ENCODE data around the gene NFIX. TPM values are rescaled to one million over a fixed set of nuclear protein-coding genes. Genes with fewer than 3 reads are reported as not detected.
A peak's percentile ranks its signal among the peaks of the same experiment; 100 is the strongest.

The NFIX gene
- total RNA-seq, 1 donor from 2014 or later, result 160 TPM

DNA sequence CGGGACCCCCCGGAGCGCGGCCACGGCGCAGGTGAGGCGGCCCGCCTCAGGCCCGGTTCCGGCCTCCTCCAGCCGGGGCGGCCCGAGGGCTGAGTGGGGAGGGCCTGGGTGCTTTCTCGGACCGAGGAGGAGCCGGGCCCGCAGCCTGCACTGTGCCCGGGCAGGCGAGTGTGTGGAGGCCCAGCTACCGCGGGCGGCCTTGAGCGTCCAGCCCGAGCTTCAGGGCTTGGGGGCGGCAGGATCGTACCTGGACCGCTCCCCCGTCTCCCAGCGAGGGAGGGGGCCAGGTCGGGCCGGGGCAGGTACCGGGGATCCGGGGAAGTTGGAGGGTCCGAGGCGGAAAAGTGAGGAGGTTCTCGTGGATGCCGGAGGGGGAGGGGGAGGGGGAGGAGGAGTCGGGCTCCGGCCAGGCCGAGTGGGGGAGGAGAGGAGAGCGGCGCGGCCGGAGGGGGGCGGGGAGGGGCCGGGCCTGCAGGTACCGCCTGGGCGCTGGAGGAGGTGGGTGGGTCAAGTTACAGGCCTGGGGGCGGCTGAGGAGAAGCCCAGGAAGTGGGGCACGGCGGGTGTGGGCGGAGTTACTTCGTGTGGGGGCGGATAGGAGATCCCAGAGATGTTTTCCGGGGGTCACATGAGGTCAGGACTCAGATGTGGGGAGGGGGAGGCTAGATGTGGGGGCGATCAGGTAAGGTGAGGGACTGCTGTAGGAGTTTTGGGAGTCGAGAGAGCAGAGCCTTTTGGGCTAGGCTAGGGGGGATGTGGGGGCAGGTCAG, 123.3 kb downstream of the NFIX start:
- ATAC-seq (ENCODE audit: poor library complexity) (no peak), DNase-seq (no peak)
- intact Hi-C loops (cut with DNase I), result no loop called here

DNA sequence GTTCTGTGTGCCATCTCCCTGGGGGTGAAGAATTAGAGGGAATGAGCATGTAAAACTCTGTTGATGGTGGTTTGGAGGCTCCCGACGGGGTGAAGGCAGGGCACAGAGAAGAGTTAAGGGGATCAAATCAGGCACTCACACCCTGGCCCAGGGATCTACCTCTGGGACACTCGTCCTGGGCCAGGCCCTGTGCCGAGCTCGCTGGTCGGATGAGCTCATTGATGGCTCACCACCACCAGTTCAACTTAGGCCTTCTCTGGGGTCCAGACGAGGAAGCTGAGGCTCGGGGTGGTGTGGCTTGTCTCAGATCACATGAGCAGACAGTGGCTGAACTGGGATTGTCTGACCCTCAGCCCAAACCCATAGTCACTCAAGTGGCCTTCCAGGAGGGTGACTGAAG, 124.4 kb downstream of the NFIX start:
- ATAC-seq (ENCODE audit: poor library complexity) (no peak), DNase-seq (no peak)
- intact Hi-C loops (cut with DNase I), result no loop called here

DNA sequence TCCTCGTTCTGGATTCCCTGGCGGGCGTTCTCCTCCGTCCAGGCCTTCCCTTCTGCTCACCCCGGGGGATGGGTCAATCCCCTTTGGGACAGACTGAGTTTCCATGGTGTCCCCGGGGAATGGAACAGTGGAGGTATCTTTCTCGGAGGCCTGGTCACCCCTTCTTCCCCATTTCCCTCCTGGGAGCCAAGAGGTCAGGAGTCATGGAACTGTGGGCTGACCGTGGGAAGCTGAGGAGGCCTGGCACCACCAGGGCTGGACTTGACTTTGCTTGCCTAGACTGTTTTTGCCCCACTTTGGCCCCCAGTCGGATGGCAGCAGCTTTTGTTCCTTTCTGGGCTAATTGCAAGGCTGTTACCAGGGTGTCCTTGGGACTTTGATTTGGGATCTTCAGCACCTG, 124.8 kb downstream of the NFIX start:
- DNase-seq, result no peak
- no peak for ATAC-seq (ENCODE audit: poor library complexity)
- intact Hi-C loops (cut with DNase I), result no loop called here

DNA sequence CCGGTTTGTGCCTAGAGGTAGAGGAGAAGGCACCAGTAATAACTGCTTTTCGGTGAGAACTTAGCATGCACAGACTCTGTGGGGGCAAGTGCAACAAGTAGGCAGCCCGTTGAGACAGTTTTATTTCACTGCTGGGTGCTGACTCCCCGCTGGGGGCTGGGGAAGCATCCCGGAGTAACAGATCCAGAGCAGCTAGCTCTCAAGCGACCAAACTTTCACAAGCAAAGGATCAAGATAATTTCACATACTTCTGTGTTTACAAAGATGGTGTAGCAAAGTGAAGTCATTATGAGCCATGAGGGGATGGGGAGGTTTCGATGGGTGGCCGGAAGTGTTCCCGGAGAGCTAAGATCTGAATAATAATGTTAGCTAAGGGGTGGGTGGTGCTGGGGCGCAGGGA, 125.5 kb downstream of the NFIX start:
- intact Hi-C loops (cut with DNase I), result no loop called here
- ATAC-seq (ENCODE audit: poor library complexity) (no peak), DNase-seq (no peak)

DNA sequence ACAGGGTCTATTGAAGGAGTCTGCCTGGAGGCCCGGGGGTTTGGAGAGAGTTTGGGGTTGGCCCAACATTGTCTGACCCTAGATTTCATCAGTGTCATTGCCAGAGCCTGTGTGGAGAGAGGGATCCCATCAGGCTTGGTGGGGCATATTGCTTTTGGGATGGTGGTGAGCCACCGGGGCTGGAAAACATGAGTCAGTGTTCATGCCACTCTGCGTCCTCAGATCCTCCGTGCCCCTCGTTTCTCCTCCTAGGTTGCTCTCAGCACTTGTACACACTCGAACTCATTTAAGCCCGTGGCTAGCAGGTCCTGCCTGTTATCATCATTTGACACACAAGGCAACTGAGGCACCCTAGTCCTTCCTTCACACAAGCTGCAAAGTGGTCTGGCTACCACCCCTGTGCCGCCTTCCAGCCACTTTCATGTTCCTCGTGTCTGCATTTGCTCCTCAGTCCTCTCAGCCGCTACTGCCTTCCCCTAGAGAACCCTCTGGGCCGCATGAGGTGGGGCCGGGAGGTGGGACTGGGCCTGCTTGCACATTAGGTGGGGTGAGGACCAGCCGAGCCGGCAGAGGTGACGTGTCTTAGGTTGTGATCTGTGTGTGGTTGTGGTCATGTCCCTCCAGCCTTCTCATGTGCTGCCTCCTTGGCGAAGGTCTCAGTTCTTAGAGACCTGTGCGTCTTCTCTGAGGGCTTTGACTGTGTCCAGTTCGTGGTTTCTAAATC, 126.4 kb downstream of the NFIX start:
- no peak for ATAC-seq (ENCODE audit: poor library complexity)

DNA sequence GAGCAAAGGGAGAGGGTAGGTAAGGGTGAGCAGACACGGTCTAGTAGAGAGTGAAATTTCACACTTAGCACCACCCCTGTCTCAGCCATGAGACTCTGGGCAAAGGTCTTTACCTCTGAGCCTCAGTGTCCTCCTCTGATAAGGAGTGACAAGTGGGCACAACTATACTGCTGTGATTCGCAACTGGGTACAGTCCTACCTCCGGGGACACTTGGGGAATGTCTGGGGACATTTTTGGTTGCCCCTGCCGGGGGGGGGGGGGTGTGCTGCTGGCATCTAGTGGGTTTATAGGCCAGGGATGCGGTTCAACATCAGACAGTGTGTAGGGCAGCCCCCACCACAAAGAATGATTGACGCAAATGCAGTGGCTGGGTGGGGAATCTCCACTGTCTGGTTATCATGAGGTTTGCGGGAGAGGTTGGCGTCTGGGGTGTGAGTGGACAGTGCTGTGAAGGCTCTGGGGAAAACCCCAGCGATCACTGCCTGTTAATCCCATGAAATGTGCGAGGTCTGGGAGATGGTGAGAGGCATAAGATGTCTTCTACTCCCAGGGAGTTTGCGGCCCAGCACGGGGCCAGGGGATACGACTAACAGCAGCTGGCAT, 127.1 kb downstream of the NFIX start:
- DNase-seq (no peak), ATAC-seq (ENCODE audit: poor library complexity) (no peak)
- intact Hi-C loops (cut with DNase I), result no loop called here

More for the DNA sequence above, 126.4 kb downstream of the NFIX start:
- no peak for DNase-seq
- intact Hi-C loops (cut with DNase I), result no loop called here

DNA sequence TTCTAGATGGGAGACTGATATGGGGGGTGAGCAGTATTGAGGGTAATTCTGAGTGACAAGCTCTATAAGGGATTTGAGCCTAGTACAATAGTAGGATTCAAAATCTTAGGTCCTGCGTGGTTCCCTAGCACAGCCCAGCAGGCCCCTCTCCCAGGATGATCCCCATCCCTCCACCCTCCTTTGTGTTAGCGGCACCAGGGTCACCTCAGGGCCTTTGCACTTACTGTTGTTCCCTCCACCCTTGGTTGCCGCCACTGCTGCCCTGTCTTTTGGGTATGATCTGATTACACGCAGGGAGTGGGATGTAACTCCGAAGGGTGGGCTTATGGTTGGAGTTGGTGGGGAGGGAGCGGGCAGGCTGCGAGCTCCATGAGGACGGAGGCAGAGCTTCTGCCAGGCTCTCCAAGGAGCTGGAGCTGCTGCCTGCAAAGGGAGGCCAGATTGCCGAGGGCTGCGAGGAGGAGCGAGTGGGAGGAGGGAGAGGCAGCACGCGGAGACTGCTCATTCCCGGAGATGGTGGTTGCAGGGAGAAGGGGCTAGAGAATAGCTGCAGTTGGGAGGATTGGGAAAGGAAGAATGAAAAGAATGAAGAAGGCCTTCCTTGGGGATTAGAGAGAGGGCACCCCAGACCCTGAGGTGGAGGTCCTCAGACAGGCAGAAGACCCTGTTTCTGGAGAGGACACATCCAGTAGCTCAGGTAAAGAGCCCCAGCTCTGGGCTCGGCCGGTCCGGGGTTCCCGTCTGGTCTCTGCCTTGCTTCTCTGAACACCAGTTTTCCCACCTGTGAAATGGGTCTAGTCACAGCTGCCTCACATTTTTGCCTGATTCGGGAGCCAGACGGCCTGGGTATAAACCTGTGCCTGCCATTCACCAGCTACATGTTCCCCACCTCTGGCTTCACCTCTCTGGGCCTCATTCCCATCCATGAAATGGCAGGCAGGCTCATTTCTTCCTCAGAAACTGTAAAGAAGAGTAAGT, 128.0 kb downstream of the NFIX start:
- DNase-seq, result no peak
- no peak for ATAC-seq (ENCODE audit: poor library complexity)
- intact Hi-C loops (cut with DNase I), result no loop called here

DNA sequence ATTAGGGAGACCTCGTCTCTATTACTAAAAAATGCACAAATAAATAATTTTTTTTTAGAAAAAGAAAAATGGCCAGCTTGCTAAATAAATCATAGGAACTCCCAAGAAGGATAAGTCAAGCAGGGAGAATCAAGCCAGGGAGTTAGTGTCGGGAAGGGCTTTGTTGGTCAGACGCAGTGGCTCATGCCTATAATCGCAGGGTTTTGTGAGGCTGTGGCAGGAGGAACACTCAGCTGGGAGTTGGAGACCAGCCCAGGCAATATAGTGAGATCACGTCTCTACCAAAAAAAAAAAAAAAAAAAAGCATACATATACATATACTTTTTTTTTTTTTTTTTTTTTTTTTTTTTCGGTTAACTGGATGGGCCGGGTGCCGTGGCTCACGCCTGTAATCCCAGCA, 131.8 kb downstream of the NFIX start:
- DNase-seq (no peak), ATAC-seq (ENCODE audit: poor library complexity) (no peak)
- intact Hi-C loops (cut with DNase I), result no loop called here

DNA sequence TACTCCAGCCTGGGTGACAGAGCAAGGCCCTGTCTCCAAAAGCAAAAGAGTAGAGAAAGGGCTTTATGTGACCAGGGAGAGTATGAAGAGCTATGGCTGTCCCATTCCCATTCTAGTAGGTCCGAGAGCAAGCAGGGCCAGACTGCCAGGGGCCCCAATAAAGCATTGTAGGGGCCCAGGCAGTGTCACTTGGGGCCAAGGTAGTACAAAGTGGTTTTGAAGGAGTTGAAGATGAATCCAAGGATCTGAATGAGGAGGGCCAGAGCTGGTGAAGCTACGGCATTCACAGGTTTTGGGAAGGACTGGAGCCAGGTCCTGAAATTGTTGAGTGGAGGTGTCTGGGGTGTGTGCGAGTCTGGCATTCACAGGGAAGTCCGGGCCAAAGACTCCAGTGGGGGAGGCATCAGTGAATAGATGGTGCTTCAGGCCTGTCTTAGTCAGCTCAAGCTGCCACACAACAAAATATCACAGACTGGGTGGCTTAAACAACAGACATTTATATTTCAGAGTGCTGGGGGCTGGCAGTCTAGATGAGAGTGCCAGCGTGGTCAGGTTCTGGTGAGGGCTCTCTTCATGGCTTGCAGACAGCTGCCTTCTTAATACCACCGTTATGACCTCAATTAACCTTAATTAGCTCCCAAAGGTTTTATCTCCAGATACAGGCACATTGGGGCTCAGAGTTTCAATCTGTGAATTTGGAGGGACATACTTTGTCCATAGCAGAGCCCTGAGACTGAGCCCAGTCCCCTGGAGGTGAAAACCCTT, 132.7 kb downstream of the NFIX start:
- DNase-seq, result no peak
- ATAC-seq (ENCODE audit: poor library complexity), result peak; percentile 18
- intact Hi-C loops (cut with DNase I), result no loop called here

DNA sequence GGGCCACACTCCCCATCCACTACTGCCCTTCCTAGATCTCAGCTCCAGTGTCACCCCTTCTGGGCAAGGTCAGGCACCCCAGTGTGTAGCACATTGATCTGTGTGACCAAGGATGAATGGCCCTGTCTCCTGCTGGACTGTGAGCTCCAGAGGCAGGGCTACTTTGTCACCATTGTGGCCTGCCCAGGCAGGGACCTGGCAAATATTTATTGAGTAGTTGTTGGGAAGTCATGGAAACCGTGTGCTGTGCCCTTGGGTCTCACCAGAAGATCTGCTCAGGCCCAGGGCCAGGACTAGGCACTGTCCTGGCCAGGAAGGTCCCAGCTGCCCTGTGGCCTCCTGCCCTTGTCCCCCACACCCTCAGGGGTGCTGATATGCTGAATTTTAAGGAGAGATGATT, 133.3 kb downstream of the NFIX start:
- intact Hi-C loops (cut with DNase I), result no loop called here
- ATAC-seq (ENCODE audit: poor library complexity), result peak; percentile 37
- no peak for DNase-seq

DNA sequence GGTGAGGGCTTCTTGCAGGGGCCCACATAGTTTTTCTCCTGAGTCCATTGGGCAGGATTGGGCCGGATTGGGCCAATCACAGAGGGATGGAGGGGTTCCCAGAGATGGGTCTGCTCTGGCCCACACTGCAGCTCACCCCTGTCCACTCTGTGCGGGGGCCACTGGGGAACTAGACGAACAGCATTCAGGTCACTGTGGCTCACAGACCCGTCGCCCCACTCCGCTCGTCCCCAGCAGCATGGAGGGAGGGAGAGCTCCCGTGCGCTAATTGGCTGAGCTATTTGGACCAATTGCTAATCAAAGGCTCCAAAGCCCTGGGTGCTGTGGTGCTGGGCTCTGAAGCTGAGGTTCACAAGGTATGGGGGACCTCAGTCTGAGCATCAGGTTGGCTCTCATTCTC, 134.1 kb downstream of the NFIX start:
- DNase-seq (no peak), ATAC-seq (ENCODE audit: poor library complexity) (no peak)
- intact Hi-C loops (cut with DNase I), result no loop called here

DNA sequence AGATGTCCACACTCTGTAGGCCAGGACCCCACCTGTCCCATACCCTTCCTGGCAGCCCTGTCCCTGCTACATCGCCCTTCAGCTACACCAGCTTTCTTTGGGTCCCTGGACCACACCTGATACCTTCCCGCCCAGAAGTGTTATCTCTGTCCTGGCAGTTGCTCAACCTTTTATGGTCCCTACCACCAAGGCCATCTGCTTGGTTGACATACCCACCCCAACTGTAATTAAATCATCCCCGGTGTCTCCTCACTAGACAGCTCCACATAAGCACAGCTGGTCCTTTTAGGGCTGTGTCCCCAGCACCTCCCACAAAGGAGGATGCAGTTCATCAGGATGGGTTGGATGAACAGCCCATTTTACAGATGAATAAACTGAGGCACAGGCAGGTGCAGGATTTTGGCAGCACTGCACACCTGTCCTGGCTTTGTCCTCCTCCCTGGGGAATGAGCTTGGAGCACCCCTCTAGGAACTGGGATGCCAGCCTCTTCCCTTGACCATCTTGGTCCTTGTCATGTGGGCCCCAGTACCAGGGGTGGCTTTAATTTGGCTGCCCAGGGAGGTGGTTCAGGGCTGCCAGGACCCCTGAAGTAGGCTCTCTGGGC, 135.7 kb downstream of the NFIX start:
- DNase-seq (no peak), ATAC-seq (ENCODE audit: poor library complexity) (no peak)
- intact Hi-C loops (cut with DNase I), result no loop called here

DNA sequence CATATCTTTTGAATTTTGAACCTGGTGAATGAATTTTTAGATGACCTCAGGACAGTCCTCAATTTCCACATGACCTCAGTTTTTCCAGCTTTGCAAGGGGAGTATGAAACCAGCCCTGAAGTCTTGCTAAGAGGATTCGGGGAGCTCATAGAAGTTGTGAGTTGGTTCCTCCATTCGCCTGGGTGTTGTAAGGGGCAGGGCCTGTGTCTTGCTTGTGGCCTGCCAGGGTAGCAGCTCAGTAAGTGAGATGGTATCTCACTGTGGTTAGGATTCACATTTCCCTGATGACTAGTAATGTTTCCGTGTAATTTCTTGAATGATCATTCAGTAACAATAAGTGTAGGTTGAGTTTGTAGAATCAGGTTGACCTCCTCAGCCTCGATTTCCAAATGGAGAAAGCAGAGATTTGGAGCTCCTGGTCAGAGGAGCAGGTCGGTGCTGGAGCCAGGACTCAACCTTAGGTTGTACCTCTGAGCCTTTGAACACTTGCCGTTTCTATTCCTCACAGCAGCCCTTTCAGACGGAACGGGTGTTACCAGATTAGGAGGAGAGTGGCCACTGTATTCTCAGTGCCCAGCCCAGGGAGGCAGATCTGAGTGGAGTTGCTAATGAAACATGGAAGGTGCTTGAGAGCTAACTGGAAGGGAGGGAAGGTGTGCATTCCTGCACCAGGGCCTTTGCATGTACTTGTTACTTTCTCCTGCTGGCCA, 137.4 kb downstream of the NFIX start:
- ATAC-seq (ENCODE audit: poor library complexity) (no peak), DNase-seq (no peak)
- intact Hi-C loops (cut with DNase I), result no loop called here

DNA sequence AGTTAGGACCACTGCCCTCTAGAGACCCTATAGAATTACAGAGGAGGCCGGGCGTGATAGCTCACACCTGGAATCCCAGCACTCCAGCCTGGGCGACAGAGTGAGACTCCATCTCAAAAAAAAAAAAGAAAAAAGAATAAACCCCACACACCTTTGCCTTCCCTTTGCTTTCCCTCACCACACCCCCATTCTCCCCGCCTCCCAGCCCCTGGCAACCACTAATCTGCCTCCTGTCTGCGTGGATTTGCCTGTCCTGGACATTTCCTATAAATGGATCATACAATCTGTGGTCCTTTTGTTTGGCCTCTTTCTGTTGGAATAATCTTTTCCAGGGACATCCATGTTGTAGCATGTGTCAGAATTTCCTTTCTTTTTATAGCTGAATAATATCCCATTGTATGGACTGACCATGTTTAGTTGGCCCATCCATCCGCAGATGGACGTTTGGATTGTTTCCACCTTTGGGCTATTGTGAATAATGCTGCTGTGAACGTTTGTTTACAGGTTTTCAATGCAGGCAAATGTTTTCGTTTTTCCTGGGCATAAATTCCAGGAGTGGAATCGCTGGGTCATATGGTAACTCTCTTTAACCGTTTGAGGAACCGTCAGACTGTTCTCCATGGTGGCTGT, 138.1 kb downstream of the NFIX start:
- intact Hi-C loops (cut with DNase I), result no loop called here
- ATAC-seq (ENCODE audit: poor library complexity) (no peak), DNase-seq (no peak)

DNA sequence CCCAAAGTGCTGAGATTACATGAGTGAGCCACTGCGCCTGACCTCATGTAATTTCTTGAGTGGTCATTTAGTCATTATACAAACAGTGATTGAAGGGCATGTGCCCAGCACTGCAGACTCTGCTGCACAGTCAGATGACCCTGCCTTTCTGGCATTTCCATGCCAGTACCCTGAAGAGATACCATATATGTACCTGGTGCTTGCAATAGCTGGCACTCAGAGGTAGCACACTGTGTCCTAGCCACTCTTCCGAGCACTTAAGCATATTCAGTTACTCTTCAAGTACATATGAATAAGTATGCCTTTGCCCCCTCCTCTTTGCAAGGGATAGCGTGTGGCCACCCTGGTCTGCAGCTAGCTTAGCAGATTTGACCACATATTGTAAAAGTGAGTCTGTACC, 139.4 kb downstream of the NFIX start:
- intact Hi-C loops (cut with DNase I), result no loop called here
- DNase-seq (no peak), ATAC-seq (ENCODE audit: poor library complexity) (peak; percentile 85)

DNA sequence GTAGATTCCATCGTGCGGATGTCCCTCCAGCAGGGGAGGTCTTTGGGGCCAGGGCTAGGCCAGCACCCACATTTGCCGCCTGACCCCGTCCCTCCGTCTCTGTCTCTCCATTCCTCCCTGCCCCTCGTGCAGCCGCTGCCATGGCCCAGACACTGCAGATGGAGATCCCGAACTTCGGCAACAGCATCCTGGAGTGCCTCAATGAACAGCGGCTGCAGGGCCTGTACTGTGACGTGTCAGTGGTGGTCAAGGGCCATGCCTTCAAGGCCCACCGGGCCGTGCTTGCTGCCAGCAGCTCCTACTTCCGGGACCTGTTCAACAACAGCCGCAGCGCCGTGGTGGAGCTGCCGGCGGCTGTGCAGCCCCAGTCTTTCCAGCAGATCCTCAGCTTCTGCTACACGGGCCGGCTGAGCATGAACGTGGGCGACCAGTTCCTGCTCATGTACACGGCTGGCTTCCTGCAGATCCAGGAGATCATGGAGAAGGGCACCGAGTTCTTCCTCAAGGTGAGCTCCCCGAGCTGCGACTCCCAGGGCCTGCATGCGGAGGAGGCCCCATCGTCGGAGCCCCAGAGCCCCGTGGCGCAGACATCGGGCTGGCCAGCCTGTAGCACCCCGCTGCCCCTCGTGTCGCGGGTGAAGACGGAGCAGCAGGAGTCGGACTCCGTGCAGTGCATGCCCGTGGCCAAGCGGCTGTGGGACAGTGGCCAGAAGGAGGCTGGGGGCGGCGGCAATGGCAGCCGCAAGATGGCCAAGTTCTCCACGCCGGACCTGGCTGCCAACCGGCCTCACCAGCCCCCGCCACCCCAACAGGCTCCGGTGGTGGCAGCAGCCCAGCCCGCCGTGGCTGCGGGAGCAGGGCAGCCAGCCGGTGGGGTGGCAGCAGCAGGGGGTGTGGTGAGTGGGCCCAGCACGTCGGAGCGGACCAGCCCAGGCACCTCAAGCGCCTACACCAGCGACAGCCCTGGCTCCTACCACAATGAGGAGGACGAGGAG, 140.1 kb downstream of the NFIX start:
- DNase-seq (no peak), ATAC-seq (ENCODE audit: poor library complexity) (no peak)
- intact Hi-C loops (cut with DNase I), result no loop called here

Data from Right ventricle myocardium superior (tissue), 1 donor.